Skeletal muscle cell (primary cell): ENCODE data around the gene ANK3.

Experiments
- DNase-seq: peaks from one replicate; pipeline ENCODE4 v3.0.0-alpha.2; 2010; ENCODE audit warnings: low read depth
- H3K4me3 ChIP-seq: 2 replicates; pipeline ENCODE4 v1.5.1; 2011; ENCODE audit warnings: low read depth, mild to moderate bottlenecking, control low read depth, low read length, moderate library complexity

The ANK3 gene

GRCh38 chr10:60314069-60314940 is 75.4 kb downstream of the ANK3 start:
- H3K4me3 ChIP-seq: no peak overlapping the region
- DNase-seq: no peak

GRCh38 chr10:60313589-60313952 is 76.1 kb downstream of the ANK3 start:
- no peak for DNase-seq
- H3K4me3 ChIP-seq: no peak overlapping the region

GRCh38 chr10:60312818-60313588 is 76.7 kb downstream of the ANK3 start:
- peak; percentile 49 for DNase-seq
- no peak overlapping the region for H3K4me3 ChIP-seq

- H3K4me3 ChIP-seq: no peak overlapping the region
- DNase-seq: no peak
Observed at GRCh38 chr10:60311821-60312220, 77.9 kb downstream of the ANK3 start.

- no peak for DNase-seq
Observed at GRCh38 chr10:60310740-60311139, 78.9 kb downstream of the ANK3 start.

GRCh38 chr10:60309891-60310290 is 79.8 kb downstream of the ANK3 start:
- no peak for DNase-seq

More at GRCh38 chr10:60310740-60311139, 78.9 kb downstream of the ANK3 start:
- no peak overlapping the region for H3K4me3 ChIP-seq

GRCh38 chr10:60309371-60309770 is 80.3 kb downstream of the ANK3 start:
- DNase-seq: no peak

More at GRCh38 chr10:60309891-60310290, 79.8 kb downstream of the ANK3 start:
- H3K4me3 ChIP-seq: no peak overlapping the region

GRCh38 chr10:60305380-60305892 is 84.2 kb downstream of the ANK3 start:
- H3K4me3 ChIP-seq: no peak overlapping the region
- no peak for DNase-seq

More at GRCh38 chr10:60309371-60309770, 80.3 kb downstream of the ANK3 start:
- no peak overlapping the region for H3K4me3 ChIP-seq

- DNase-seq: no peak
- no peak overlapping the region for H3K4me3 ChIP-seq
Observed at GRCh38 chr10:60304829-60305379, 84.8 kb downstream of the ANK3 start.

GRCh38 chr10:60303778-60304177 is 85.9 kb downstream of the ANK3 start:
- DNase-seq: no peak
- H3K4me3 ChIP-seq: no peak overlapping the region

- H3K4me3 ChIP-seq: no peak overlapping the region
- no peak for DNase-seq
Observed at GRCh38 chr10:60299961-60300883, 89.5 kb downstream of the ANK3 start.

GRCh38 chr10:60299390-60299778 is 90.3 kb downstream of the ANK3 start:
- no peak for DNase-seq
- H3K4me3 ChIP-seq: no peak overlapping the region

GRCh38 chr10:60298408-60299389 is 91.0 kb downstream of the ANK3 start:
- H3K4me3 ChIP-seq: no peak overlapping the region
- DNase-seq: no peak

- DNase-seq: no peak
- H3K4me3 ChIP-seq: no peak overlapping the region
Observed at GRCh38 chr10:60296073-60296472, 93.6 kb downstream of the ANK3 start.

GRCh38 chr10:60295028-60295937 is 94.4 kb downstream of the ANK3 start:
- no peak overlapping the region for H3K4me3 ChIP-seq
- DNase-seq: no peak

- DNase-seq: no peak
- H3K4me3 ChIP-seq: no peak overlapping the region
Observed at GRCh38 chr10:60293581-60294175, 96.0 kb downstream of the ANK3 start.

GRCh38 chr10:60292998-60293397 is 96.7 kb downstream of the ANK3 start:
- no peak for DNase-seq
- H3K4me3 ChIP-seq: no peak overlapping the region
